Chondrocyte (in vitro differentiated cells): ENCODE measurements around the gene ABHD16A. TPM values are rescaled to one million over a fixed set of nuclear protein-coding genes. Genes with fewer than 3 reads are reported as not detected.

Experiments used
- DNase-seq: peaks from one replicate; pipeline ENCODE4 v3.0.0; 2021; ENCODE audit warnings: mixed read lengths, low spot score
- H3K27ac Mint-ChIP-seq: one replicate; pipeline ENCODE4 v1.8.0; 2021; ENCODE audit warnings: mild to moderate bottlenecking, moderate library complexity, mixed read lengths; ENCODE audit not compliant: unreplicated experiment
- H3K27me3 Mint-ChIP-seq: 2 replicates; pipeline ENCODE4 v1.8.0; 2021; ENCODE audit warnings: low read depth, mixed read lengths
- H3K36me3 Mint-ChIP-seq: 2 replicates; pipeline ENCODE4 v1.8.0; 2021; ENCODE audit warnings: low read depth, mixed read lengths
- H3K4me1 Mint-ChIP-seq: 2 replicates; pipeline ENCODE4 v1.8.0; 2021; ENCODE audit warnings: low read depth, mild to moderate bottlenecking, mixed read lengths
- H3K4me3 Mint-ChIP-seq: one replicate; pipeline ENCODE4 v1.8.0; 2021; ENCODE audit warnings: mild to moderate bottlenecking, moderate library complexity, mixed read lengths; ENCODE audit not compliant: unreplicated experiment
- H3K9me3 Mint-ChIP-seq: 2 replicates; pipeline ENCODE4 v1.8.0; 2021; ENCODE audit warnings: low read depth, mixed read lengths
- CTCF ChIP-seq: fragments of 200-600 bp; sonication (generic); IDR thresholded peaks from 2 replicates; pipeline ENCODE4 v1.5.0; 2021; ENCODE audit warnings: antibody characterized with exemption, mild to moderate bottlenecking, moderate library complexity
- total RNA-seq: library from RNA; stranded (reverse); gene quantifications from 3 replicates; pipeline ENCODE4 v1.2.1, GENCODE V29; 2021

ABHD16A gene
- total RNA-seq, 1 donor from 2014 or later: 27.8 TPM

DNA sequence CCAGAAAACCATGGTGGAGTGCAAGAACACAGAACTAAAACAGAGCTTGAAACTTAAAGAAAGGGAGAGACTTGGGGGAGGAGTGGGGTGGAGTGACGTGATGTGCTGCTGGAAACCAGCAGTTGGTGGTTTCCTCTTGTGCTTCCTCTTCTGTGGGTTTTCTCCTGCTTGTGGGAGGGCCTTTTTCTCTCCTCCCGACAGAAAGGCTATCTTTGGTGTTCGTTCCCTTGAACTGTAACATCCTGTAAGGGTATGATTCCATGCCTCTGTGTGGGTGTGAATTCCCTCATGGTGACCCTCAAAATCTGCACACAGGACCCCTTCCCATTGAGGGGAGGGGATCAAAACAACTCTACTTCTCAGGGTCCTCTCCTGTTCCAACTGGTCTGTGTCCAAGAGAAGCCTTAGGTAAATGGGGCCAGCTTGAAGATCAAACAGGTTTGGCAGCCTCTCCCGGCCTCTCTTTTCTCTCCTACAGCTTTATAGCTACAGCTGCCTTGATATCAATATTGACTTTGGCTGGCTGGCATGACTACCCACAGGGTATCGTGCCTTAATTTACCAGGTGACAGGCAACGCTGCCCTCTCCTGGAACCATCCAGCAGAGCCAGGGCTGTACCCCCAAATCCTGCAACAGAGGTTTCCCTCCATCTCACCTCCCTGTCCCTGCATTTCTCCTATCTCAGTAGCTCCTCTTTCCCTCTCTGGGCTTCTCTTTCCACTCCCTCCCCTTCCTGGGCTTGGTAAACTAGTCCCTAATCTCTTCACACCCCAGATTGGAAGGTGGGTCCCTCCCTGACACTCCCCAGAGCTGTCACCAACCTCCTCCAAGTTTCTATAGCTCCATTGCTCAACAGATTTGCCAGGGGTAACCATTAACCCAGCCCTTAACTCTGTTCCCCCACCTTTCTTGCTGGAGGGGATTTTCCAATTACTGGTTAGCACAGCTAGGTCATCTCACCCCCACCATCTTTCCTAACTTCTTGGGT is 35.2 kb upstream of the ABHD16A start:
- no peak for DNase-seq
- Mint-ChIP-seq H3K9me3 (no peaks in the 10 kb centered on the region), H3K27me3 (no peaks in the 10 kb centered on the region), H3K27ac (peak overlapping the region; percentile 97), H3K4me1 (peaks cover 53% of the 10 kb centered on the region), H3K36me3 (peaks cover 13% of the 10 kb centered on the region), H3K4me3 (peak overlapping the region; percentile 100)
- peak; percentile 44 for TF ChIP-seq CTCF

DNA sequence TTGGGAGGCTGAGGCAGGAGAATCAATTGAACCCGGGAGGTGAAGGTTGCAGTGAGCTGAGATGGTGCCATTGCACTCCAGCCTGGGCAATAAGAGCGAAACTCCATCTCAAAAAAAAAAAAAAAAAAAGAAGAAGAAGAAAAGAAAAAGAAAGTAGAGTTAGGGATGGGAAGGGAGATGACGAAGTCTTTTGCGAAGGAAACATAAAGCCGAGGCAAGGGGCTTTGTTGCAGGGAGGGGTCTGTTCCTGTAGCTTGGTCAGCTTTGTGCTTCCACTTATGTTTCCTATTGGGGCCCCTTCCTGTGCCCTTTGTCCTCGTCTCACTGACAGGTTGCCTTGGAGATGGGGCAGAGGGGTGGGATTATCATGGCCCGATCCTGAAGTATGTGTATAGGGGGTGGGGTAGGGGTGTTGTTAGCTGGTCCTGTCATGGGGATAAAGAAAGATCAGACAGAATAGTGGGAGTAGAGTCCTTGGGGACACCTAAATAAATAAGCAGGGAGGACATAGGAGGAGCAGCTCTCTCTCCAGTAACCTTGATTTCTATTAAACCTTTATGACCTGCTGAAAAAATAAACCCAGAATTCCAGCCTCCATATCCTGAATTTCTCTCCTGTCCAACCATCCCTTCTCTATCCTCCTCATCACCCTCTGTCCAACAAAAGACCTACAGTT is 34.3 kb upstream of the ABHD16A start:
- Mint-ChIP-seq H3K4me1 (peaks cover 57% of the 10 kb centered on the region), H3K27me3 (no peaks in the 10 kb centered on the region), H3K4me3 (peak overlapping the region; percentile 100), H3K9me3 (no peaks in the 10 kb centered on the region), H3K27ac (peak overlapping the region; percentile 97), H3K36me3 (peaks cover 16% of the 10 kb centered on the region)
- DNase-seq: no peak
- TF ChIP-seq CTCF: no peak

DNA sequence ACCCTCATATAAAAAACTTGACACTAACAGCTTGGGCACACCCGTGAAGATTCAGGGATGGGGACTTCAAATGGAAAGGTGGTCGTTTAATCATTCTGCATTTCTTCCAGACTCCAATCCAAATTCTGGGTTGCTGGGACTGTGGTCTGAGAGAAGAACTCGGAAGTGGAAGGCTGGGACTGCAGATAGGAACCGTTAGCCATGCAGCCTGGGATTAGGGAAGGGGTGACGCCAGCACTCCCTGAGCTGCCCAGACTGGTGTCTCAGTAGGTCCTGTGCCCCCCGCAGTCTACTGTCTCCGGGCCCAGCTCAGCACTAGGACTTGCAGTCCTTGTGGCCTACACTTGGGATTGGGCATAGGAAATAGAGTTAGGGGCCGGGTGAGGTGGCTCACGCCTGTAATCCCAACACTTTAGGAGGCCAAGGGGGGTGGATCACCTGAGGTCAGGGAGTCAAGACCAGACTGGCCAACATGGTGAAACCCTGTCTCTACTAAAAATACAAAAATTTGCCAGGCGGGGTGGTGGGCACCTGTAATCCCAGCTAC is 33.7 kb upstream of the ABHD16A start:
- TF ChIP-seq CTCF: no peak
- DNase-seq: no peak
- H3K27ac Mint-ChIP-seq: peak overlapping the region; percentile 97
- peaks cover 20% of the 10 kb centered on the region for H3K36me3 Mint-ChIP-seq
- no peaks in the 10 kb centered on the region for H3K27me3 Mint-ChIP-seq
- H3K4me3 Mint-ChIP-seq: peak overlapping the region; percentile 100
- no peaks in the 10 kb centered on the region for H3K9me3 Mint-ChIP-seq
- peaks cover 61% of the 10 kb centered on the region for H3K4me1 Mint-ChIP-seq

DNA sequence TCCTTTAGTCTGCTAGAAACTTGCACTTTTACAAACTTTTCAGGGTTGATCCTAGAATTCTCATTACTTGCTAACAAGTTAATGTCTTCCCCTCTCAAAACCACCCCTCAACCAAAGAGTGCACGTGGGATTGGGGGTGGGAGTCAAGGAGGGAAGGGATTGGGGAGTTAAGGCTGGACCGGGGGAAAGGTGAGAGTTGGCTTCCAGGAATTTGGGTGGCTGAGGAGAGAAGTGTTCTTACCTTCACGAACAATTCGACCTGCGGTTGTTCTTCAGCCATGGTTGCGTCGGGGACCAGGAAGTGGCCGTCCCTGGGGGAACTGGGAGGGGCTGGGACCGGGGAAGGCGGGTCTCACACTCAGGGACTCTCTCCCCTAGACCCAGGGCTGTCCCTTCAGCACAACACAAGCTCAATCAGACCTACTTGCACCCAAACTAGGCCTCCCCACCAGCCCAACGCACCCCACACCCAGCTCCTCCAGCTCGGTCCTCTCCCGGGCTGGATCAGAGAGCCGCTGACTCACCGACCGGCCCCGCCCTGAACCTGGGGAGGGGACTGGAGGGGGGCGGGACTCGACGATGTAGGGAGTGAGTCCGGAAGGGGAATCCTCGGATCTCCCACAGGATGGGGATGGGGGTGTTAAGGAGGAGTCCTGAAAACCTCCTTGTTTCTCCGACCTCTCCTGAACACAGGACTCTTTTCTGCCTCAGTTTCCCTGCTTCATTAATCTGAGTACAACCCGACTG is 33.1 kb upstream of the ABHD16A start, which contains the start of gene CLIC1:
TSS of gene CLIC1 (minus strand) at position 510 of the 747 bp plus-strand sequence. CDS start at position 280, 230 bp downstream.
- TF ChIP-seq CTCF: no peak
- Mint-ChIP-seq H3K27ac (peak within 1 kb of the TSS; percentile 97), H3K4me3 (peak within 1 kb of the TSS; percentile 100), H3K36me3 (peaks cover 23% of the 10 kb centered on the region), H3K9me3 (no peaks in the 10 kb centered on the region), H3K4me1 (peaks cover 64% of the 10 kb centered on the region), H3K27me3 (no peaks in the 10 kb centered on the region)
- DNase-seq: no peak
